GM10266 (cell line): Measurements from ENCODE around the gene KIF19.
A peak's percentile ranks its signal among the peaks of the same experiment; 100 is the strongest.

Source experiments
- DNase-seq: peaks from one replicate; pipeline ENCODE4 v3.0.0; 2012; ENCODE audit errors: extremely low spot score
- TF ChIP-seq, protein P1 (sequence below): IDR thresholded peaks from 2 replicates; pipeline ENCODE4 v1.5.1; 2012; ENCODE audit warnings: mild to moderate bottlenecking, low read depth; ENCODE audit not compliant: control insufficient read depth, insufficient read depth; ENCODE audit errors: missing control alignments

KIF19 gene

GRCh38 chr17:74283371-74283673 lies 42.7 kb upstream of the KIF19 start:
- no peak for DNase-seq
- TF ChIP-seq, protein P1, sequence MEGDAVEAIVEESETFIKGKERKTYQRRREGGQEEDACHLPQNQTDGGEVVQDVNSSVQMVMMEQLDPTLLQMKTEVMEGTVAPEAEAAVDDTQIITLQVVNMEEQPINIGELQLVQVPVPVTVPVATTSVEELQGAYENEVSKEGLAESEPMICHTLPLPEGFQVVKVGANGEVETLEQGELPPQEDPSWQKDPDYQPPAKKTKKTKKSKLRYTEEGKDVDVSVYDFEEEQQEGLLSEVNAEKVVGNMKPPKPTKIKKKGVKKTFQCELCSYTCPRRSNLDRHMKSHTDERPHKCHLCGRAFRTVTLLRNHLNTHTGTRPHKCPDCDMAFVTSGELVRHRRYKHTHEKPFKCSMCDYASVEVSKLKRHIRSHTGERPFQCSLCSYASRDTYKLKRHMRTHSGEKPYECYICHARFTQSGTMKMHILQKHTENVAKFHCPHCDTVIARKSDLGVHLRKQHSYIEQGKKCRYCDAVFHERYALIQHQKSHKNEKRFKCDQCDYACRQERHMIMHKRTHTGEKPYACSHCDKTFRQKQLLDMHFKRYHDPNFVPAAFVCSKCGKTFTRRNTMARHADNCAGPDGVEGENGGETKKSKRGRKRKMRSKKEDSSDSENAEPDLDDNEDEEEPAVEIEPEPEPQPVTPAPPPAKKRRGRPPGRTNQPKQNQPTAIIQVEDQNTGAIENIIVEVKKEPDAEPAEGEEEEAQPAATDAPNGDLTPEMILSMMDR: no peak

DNA sequence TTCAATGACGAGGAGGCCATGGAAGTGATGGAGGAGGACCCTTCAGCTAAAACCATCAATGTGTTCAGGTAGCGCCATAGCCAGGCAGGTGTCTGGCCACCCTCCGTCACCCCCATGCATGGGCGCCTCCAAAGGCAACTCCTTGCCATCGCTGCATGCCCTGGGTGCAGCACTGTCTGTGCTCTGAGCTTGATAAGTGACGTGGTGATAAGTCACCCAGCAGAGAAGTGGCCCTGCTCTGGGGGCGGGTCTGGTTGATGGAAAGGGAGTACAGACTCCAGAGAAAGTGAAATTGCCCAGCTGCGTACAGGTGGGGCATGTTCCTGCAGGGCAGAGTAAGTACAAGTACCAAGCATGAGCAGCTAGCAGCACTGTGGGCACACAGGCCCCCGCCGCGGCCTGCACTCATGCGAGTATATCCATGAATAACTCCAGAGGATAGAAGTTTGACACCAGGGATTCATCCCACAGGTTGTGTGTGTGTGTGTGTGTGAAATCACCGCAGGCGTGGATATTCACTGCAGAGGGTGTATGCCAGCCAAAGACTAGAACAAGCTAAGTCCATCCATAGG lies 38.9 kb upstream of the KIF19 start:
- no peak for DNase-seq
- TF ChIP-seq, protein P1: no peak

- DNase-seq: peak; percentile 53
Measured at GRCh38 chr17:74288785-74289184, 37.2 kb upstream of the KIF19 start.

DNA sequence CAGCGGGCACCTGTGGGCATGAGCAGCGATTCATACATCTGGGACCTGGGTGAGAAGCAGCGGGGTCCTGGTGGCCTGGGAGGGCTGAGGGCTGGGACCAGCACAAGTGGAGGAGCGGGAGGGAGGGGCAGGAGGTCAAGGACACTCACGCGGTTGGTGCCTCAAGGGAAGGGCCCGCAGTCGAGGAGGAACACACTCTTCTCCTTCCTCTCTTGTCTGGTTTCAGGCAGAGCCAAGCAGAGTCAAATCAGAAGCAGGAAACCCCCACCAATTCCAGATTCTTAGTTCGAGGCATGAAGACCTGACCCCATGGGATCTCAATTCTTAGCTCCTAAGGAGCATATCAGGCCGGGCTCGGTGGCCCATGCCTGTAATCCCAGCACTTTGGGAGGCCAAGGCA lies 36.3 kb upstream of the KIF19 start:
- TF ChIP-seq, protein P1: no peak
- DNase-seq: no peak

More at GRCh38 chr17:74288785-74289184, 37.2 kb upstream of the KIF19 start:
- TF ChIP-seq, protein P1: no peak

DNA sequence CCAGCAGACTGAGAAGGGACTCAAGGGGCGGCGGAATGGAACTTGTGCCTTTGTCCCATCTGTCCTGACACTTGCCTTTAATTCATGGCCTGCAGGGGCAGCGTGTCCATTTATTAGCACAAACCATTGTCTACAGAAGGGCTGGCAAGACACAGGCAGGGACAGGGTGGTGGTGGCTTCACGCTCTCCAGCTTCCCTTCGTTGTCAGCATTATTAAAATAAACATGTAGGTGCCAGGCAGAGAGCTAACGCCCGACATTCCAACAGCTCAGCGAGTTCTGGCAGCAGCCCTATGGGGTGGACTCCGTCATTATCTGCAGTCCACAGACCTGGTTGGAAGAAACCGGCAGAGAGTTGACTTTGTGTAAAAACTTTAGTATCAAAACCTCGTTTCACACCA lies 35.7 kb upstream of the KIF19 start:
- TF ChIP-seq, protein P1: no peak
- DNase-seq: no peak

- TF ChIP-seq, protein P1: no peak
Measured at GRCh38 chr17:74292495-74292894, 33.5 kb upstream of the KIF19 start.

GRCh38 chr17:74295625-74296547 lies 30.1 kb upstream of the KIF19 start:
- no peak for DNase-seq
- TF ChIP-seq, protein P1: no peak

More at GRCh38 chr17:74292495-74292894, 33.5 kb upstream of the KIF19 start:
- DNase-seq: no peak
